ENCODE measurements around the gene TRIM67. TPM values are rescaled to one million over a fixed set of nuclear protein-coding genes. Genes with fewer than 3 reads are reported as not detected.
A peak's percentile ranks its signal among the peaks of the same experiment; 100 is the strongest.

Gene TRIM67
- total and polyA plus RNA-seq, 2 of the 4 experiments (the other 2 are of a cell fraction): not detected

GRCh38 chr1:231170875-231171274, 9.0 kb downstream of the TRIM67 start:
- H3K27me3 ChIP-seq (ENCODE audit: control insufficient read depth, insufficient read depth, low read length): peaks cover 4% of the 10 kb centered on the region
- H4K5ac ChIP-seq (ENCODE audit: low read depth, low read length): no peak overlapping the region
- no peak overlapping the region for H2BK120ac ChIP-seq (ENCODE audit: low read depth, low read length)
- dilution Hi-C loops (cut with HindIII; ENCODE audit: low sequenced_read_pairs, unreplicated experiment) (no loop called here), intact Hi-C loops (cut with micrococcal nuclease) (no loop called here), in situ Hi-C loops (cut with MboI; ENCODE audit: low sequenced_read_pairs) (no loop called here)
- TF ChIP-seq FOS (IDR thresholded peaks at IDR 0.05; ENCODE audit: low read depth, low read length): no peak
- peak; percentile 85 for TF ChIP-seq MAFK (IDR thresholded peaks at IDR 0.05; ENCODE audit: low read depth, low read length)
- no peak for TF ChIP-seq MXI1 (IDR thresholded peaks at IDR 0.05; ENCODE audit: borderline replicate concordance, low read depth, low read length)
- TF ChIP-seq RFX5 (IDR thresholded peaks at IDR 0.05; ENCODE audit: low read depth, low read length): no peak
- 0 out of 2 replicates have a peak, but pooled peaks have one; percentile 18 for TF ChIP-seq NFE2L2 (IDR thresholded peaks at IDR 0.05; ENCODE audit: low read depth, low read length)
- TF ChIP-seq POLR2A (IDR thresholded peaks at IDR 0.05; ENCODE audit: low read depth, low read length): no peak
- TF ChIP-seq, protein P1, sequence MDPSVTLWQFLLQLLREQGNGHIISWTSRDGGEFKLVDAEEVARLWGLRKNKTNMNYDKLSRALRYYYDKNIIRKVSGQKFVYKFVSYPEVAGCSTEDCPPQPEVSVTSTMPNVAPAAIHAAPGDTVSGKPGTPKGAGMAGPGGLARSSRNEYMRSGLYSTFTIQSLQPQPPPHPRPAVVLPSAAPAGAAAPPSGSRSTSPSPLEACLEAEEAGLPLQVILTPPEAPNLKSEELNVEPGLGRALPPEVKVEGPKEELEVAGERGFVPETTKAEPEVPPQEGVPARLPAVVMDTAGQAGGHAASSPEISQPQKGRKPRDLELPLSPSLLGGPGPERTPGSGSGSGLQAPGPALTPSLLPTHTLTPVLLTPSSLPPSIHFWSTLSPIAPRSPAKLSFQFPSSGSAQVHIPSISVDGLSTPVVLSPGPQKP (IDR thresholded peaks at IDR 0.05; ENCODE audit: borderline replicate concordance, low read depth, low read length): no peak
- no peak for TF ChIP-seq SMC3 (IDR thresholded peaks at IDR 0.05; ENCODE audit: low read depth, low read length)
- H3K79me1 ChIP-seq (ENCODE audit: low read depth in 1 of 2, low read length in 2 of 2): no peaks in the 10 kb centered on the region
- no CpG with 5 or more reads among the region's 1 CpG for WGBS, 2 experiments (ENCODE audit: extremely low coverage in 2 of 2, insufficient read length in 1 of 2)
- H3K27ac ChIP-seq (ENCODE audit: insufficient read depth, low read length): no peak overlapping the region
- H2AFZ ChIP-seq (replicated peaks; ENCODE audit: low read length, poor library complexity): no peak overlapping the region
- no TSS peak for BruUV-seq (replicated peaks)
- ChIA-PET CTCF (no interaction called here), POLR2A (ENCODE audit: unreplicated experiment) (no interaction called here)
- DNase-seq (no peak), ATAC-seq (ENCODE audit: low read depth) (no peak)
- no peak overlapping the region for H2AK9ac ChIP-seq (replicated peaks; ENCODE audit: low read depth, low read length, poor library complexity)
- H3K9me1 ChIP-seq (ENCODE audit: insufficient read depth, low read length): no peaks in the 10 kb centered on the region
- no peak overlapping the region for H2BK15ac ChIP-seq (ENCODE audit: low read depth, low read length)
- H3K4me1 ChIP-seq (ENCODE audit: control insufficient read depth, insufficient read depth, low read length): no peaks in the 10 kb centered on the region
- H4K8ac ChIP-seq (ENCODE audit: low read depth in 2 of 2, low read length in 2 of 2): no peak overlapping the region
- no peak overlapping the region for H2BK20ac ChIP-seq (ENCODE audit: low read depth, low read length)
- H3K4ac ChIP-seq (ENCODE audit: low read depth, low read length): no peak overlapping the region
- no peak overlapping the region for H3K18ac ChIP-seq (ENCODE audit: low read depth, low read length)
- H3K14ac ChIP-seq (replicated peaks; ENCODE audit: low read depth, low read length): no peak overlapping the region
- no peak overlapping the region for H3K23ac ChIP-seq (ENCODE audit: low read depth, low read length)
- H2BK5ac ChIP-seq (ENCODE audit: low read depth, low read length, poor library complexity, severe bottlenecking): no peak overlapping the region
- no peak overlapping the region for H3K56ac ChIP-seq (ENCODE audit: extremely low read depth, insufficient read depth, low read length)
- H3K4me3 ChIP-seq (ENCODE audit: insufficient read depth, low read depth, low read length): no peak overlapping the region
- H3K4me2 ChIP-seq (ENCODE audit: low read depth, low read length): no peak overlapping the region
- no peak overlapping the region for H4K91ac ChIP-seq (ENCODE audit: insufficient read depth, low read depth, low read length)
- no peaks in the 10 kb centered on the region for H3K36me3 ChIP-seq (ENCODE audit: control insufficient read depth, insufficient read depth, low read length)
- H4K20me1 ChIP-seq (ENCODE audit: insufficient read depth, low read length): no peaks in the 10 kb centered on the region
- H3K9me3 ChIP-seq (ENCODE audit: control insufficient read depth, insufficient read depth, low read length): no peaks in the 10 kb centered on the region
- no peak overlapping the region for H2AK5ac ChIP-seq (ENCODE audit: low read depth, low read length)
- no peak overlapping the region for H3K9ac ChIP-seq (ENCODE audit: low read depth, low read length)

All from IMR-90 (cell line).